ENCODE measurements around the gene OLAH.
"Not testable (repeated sequence)": the region's sequence is repeated elsewhere in the genome, so short reads cannot be mapped to it uniquely, and the experiment has no call there.

GRCh38 chr10:15023079-15023478, 20.7 kb upstream of the OLAH start:
- not testable (repeated sequence) for TF ChIP-seq CTCF (IDR thresholded peaks at IDR 0.05; ENCODE audit: insufficient read depth, low read depth, low read length); EZH2 (IDR thresholded peaks at IDR 0.05; ENCODE audit: insufficient read depth, low read length)
